ENCODE measurements around the gene CORT.
"Not testable (repeated sequence)": the region's sequence is repeated elsewhere in the genome, so short reads cannot be mapped to it uniquely, and the experiment has no call there.

The CORT gene, protein sequence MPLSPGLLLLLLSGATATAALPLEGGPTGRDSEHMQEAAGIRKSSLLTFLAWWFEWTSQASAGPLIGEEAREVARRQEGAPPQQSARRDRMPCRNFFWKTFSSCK

DNA sequence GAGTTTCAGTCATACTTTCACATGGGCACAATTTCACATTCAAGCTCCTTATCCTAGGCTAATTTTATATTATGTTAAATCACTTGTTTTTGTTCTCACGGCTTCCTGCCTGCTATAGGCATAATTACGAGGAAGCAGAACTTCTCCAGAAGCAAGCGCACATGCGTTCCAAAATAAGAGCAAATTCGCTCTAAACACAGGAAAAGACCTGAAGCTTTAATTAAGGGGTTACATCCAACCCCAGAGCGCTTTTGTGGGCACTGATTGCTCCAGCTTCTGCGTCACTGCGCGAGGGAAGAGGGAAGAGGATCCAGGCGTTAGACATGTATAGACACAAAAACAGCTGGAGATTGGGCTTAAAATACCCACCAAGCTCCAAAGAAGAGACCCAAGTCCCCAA lies at the start of gene CORT:
Gene CORT, plus strand, starts transcription at position 281 of the 400 bp plus-strand sequence. CDS start 193 bp downstream, outside the sequence.
- no peak for DNase-seq

DNA sequence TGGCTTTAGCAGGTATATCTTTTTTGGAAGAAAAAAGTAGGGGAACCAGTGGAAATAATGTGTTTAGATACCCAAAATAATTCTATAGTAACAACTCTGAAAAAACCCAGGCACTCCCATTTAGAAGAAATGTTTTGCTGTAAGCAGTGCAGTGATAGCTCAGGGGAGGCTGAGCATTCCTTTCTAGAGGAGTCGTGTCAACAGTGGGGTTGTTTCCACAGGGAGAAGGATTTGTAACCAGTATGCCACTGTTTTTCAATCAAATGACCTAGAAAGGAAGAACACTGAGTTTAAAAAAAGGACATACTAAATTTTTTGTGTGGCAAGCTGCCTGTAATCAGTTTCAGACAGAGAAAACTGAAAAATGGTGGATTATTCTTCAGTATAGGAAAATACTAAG lies 48.5 kb upstream of the CORT start:
- no peak for DNase-seq

DNA sequence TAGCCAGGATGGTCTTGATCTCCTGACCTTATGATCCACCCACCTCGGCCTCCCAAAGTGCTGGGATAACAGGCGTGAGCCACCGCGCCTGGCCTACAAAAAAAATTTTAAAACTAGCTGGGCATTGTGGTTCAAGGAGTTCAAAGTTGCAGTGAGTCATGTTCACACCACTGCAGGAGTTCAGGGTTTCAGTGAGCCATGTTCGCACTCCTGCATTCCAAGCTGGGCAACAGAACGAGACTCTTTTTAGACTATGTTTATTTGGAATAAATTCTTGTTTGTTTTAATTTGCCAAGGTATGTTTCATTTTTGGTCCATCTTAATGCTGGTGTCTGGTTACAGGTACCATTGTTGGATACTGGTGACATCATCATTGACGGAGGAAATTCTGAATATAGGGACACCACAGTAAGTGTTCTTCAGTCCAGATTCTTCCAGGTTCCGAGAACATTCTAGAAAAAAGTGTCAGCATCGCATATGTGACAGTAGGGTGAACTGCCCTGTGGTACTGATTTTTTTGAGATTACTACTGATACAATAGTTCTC lies 47.0 kb upstream of the CORT start:
- DNase-seq: no peak

DNA sequence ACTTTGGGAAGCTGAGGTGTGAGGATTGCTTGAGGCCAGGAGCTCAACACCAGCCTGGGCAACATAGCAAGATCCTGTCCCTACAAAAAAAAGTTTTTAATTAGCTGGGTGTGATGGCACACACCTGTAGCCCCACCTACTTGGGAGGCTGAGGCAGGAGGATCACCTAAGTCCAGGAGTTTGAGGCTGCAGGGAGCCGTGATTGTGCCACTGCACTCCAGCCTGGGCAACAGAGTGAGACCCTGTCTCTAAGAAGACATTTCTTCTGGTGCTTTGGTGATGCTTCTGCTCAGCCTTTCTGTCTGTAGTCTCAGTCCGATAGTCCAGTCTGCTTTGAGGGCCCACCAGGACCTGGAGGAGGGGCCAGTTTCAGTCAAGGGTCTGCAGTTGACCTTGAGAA lies 42.6 kb upstream of the CORT start:
- no peak for DNase-seq

DNA sequence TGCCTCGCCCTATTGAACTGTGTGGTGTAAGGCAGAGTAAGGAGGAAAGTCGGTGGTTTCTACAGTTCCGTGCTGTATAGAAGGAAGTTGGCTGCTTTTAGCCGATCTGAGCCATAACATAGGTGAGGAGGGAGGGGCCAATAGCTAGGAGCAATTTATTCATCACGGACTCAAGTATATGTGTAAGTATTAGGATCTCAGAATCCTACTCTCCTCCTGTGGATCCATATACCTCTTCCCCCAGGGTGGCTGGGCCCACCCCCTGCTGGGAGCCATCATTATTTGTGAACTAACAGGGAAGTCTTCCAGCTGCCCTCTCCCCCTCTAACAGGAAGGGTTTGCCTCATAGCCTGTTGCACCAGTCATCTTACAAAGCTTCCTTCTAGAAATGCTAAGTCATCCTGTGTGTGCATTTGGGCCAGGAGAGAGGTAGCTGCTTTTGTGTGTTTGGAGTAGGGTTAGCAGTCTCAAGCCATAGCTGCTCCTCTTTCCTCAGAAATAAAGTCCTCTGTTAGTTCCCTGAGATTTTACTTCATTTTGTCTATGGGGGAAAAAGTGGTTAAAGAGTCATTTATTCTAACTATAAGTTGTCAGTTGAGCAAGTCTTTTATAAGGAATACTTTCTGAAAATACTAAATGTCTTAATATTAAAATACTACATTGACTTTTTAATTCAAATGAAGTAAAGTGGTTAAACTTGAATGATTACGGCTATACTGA lies 34.5 kb upstream of the CORT start:
- DNase-seq: peak; percentile 88

DNA sequence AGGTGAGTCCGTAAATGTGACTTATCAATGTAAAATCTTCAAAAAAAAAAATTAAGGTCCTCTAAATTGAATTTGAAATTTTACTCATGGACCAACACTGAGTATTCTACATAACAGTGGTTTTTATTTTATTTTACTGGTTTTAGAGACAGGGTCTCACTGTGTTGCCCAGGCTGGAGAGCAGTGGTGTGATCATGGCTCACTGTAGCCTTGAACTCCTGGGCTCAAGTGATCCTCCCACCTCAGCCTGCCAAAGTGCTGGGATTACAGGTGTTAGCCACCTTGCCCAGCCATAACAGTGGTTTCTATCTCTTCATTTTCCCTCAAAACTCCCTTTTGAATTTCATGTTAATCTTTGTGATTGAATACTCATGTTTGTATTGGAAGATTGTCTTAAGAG lies 33.9 kb upstream of the CORT start:
- not testable (repeated sequence) for DNase-seq

DNA sequence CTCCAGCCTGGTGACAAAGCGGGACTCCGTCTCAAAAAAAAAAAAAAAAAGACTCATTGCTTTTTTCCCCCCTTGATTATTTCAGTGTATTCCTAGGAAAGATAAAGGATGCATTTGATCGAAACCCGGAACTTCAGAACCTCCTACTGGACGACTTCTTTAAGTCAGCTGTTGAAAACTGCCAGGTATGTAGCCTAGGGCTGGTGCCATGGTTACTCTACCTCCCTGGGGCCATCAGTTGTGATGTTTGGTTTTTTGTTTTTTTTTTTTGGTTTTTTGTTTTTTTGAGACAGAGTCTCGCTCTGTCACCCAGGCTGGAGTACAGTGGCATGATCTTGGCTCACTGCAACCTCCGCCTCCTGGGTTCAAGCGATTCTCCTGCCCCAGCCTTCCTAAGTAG lies 31.1 kb upstream of the CORT start:
- DNase-seq: not testable (repeated sequence)

DNA sequence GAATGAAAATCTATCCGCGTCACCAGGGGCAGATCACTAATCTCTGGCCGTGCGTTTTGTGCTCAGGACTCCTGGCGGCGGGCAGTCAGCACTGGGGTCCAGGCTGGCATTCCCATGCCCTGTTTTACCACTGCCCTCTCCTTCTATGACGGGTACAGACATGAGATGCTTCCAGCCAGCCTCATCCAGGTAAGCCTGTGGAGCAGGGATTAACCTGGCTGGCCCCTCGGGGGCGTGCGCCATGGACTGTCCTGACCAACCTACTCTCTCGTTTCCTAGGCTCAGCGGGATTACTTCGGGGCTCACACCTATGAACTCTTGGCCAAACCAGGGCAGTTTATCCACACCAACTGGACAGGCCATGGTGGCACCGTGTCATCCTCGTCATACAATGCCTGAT lies 30.5 kb upstream of the CORT start:
- DNase-seq: no peak

DNA sequence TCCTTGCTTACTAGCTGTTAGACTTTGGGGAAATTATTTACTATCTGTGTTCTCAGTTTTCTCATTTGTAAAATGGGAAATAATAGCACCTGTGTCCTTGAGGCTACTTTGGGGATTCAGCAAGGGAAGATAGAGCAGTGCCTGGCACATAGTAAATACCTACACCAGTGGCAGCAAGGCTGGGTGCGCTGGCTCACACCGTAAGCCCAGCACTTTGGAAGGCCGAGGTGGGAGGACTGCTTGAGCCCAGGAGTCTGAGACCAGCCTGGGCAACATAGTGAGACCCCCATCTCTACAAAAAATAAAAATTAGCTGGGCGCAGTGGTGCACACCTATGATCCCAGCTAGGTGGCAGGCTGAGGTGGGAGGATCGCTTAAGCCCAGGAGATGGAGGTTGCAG lies 28.2 kb upstream of the CORT start:
- no peak for DNase-seq

DNA sequence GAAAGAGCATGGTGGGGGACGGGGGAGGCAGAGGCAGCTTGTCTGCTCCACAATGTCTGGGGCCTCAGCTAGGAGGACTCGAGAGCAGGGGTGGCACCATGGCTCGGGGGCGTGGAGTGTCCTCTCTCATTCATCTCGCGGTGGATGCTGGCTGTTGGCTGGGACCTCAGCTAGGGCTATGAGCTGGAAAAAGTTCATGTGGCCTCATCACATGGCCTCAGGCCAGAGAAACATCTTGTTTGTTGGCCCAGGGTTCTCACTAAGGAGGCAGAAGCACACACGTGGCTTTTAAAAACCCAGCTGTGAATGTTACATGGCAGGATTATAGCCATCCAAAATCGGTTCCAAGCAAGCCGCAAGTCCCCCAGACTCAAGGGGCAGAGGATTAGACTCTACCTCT lies 25.8 kb upstream of the CORT start:
- DNase-seq: no peak

DNA sequence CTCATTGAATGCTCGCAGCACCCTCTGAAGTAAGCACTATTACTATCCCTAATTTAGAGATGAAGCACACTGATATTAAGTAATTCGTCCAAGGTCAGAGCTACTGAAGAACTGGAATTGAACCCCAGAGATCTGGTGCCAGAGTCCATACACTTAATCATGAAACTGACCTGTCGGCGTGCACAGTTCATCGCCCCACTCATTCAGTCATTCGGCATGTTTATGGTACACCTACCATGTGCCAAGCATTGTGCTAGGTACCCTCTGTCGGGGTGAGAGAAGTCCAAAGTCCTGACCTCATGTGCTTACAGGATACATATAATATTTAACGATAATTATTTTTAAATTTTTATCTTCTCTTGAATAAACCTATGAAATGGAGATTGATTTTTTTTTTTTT lies 25.2 kb upstream of the CORT start:
- DNase-seq: no peak

DNA sequence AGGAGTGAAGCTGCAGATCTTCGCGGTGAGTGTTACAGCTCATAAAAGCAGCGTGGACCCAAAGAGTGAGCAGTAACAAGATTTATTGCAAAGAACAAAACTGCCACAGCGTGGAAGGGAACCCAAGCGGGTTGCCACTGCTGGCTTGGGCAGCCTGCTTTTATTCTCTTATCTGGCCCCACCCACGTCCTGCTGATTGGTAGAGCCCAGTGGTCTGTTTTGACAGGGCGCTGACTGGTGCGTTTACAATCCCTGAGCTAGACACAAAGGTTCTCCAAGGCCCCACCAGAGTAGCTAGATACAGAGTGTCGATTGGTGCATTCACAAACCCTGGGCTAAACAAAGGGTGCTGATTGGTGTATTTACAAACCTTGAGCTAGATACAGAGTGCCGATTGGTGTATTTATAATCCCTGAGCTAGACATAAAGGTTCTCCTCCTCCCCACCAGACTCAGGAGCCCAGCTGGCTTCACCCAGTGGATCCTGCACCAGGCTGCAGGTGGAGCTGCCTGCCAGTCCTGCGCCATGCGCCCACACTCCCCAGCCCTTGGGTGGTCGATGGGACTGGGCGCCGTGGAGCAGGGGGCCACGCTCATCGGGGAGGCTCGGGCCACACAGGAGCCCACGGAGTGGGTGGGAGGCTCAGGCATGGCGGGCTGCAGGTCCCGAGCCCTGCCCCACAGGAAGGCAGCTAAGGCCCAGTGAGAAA lies 23.9 kb upstream of the CORT start:
- peak; percentile 24 for DNase-seq

DNA sequence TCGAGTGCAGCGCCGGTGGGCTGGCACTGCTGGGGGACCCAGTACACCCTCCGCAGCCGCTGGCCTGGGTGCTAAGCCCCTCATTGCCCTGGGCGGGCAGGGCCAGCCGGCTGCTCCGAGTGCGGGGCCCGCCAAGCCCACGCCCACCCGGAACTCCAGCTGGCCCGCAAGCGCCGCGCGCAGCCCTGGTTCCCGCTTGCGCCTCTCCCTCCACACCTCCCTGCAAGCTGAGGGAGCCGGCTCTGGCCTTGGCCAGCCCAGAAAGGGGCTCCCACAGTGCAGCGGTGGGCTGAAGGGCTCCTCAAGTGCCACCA lies 23.3 kb upstream of the CORT start:
- not testable (repeated sequence) for DNase-seq

DNA sequence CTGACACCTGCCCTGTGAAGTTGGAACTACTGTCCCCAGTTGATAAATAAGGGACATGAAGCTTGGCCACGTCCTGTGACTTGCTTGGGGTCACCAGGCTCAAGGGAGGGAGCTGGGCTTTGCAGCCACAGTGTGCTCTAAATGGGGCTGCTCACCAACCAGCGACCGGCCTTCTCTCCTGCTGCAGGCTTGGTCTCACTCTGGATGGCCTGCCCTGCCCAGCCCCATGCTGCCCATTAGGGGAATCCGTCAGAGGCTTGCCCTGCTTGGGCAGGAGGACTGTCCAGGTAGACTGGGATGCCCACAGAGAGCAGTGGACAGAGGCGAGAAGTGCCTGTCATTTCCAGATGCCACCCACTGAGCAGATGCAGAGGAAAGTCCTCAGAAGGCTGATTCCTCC lies 20.8 kb upstream of the CORT start:
- DNase-seq: no peak

DNA sequence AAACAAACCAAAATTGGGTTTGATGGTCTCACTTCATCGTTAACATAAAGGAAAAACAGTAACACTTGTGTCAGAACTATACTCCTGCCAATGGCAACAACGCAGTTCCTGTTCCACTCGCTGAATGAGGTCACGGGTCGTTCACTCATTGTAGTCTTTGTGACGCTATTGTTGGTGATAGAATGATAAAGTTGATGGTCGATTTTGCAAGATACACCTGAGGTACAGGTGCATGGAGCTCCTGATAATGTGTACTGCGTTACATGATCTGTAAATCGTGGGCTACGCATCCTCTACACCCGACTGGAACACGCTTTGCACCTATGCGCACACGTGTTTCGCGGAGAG lies 20.0 kb upstream of the CORT start:
- DNase-seq: peak; percentile 28

DNA sequence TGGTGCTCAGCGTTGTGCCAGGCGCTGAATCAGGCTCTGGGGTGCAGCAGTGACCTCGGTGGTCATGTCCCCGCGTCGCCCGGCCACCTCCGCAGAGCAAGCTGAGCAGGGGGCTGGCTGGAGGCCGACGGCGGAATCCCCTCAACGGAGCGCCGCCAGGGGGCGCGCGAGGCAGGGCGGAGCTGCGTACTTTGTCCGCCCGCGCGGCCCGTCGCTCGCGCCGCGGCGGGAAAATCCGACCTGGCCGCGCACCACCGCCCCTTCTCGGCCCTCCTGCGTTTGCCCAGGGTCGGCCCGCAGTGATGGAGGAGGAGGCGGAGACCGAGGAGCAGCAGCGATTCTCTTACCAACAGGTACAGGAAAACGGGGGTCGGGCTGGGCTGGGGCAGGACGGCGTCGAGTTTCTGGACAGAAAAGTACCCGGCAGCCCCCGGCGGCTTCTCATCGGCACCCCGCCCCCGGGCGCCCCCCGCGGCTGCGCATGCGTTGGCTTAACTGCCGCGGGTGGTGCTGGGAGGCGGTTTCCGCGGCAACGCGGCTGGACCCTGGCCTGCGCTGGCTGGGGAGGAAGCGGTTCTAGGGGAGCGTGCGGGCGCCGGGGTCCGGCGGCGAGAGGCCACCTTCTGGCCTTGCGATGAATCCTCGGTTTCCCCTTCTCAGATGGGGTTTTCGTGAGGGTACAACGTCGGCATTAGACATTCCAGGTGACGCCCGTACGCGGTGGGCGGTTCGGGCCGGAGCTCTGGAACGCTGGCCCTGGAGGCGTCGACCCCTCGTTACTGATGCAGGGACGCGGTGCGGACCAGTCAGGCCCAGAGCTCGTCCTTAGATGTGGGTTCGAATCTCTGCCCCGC lies 19.4 kb upstream of the CORT start, which contains the start of gene CENPS:
Gene CENPS, plus strand, starts transcription at position 218 of the 854 bp plus-strand sequence. Its CDS starts 85 bp downstream, at position 303.
- DNase-seq: peak; percentile 91

DNA sequence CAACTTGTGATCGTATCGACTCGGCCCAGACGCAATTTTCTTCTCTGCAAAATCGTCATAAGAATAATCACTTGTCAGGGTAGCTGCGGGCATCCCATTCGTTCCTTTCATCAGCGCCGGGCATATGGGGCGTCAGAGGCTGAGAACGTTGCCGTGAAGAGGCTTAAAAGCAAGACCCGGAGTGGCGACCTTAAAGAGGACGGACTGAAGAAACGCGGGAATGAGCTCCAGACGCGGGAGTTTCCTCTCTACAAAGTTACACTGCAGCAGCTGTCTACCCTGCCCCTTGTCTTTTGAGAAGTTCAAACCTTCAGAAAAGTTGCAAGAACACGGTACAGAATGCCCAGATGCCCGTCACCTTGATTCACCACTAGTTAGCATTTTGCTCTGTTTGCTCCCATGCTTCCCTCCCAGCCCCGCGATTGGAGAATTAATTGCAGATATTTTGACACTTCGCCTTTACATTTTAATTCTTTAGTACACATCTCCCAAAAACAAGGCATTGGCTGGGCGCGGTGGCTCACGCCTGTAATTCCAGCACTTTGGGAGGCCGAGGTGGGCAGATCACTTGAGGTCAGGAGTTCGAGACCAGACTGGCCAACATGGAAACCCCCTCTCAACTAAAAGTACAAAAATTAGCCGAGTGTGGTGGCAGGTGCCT lies 18.6 kb upstream of the CORT start:
- DNase-seq: peak; percentile 45

DNA sequence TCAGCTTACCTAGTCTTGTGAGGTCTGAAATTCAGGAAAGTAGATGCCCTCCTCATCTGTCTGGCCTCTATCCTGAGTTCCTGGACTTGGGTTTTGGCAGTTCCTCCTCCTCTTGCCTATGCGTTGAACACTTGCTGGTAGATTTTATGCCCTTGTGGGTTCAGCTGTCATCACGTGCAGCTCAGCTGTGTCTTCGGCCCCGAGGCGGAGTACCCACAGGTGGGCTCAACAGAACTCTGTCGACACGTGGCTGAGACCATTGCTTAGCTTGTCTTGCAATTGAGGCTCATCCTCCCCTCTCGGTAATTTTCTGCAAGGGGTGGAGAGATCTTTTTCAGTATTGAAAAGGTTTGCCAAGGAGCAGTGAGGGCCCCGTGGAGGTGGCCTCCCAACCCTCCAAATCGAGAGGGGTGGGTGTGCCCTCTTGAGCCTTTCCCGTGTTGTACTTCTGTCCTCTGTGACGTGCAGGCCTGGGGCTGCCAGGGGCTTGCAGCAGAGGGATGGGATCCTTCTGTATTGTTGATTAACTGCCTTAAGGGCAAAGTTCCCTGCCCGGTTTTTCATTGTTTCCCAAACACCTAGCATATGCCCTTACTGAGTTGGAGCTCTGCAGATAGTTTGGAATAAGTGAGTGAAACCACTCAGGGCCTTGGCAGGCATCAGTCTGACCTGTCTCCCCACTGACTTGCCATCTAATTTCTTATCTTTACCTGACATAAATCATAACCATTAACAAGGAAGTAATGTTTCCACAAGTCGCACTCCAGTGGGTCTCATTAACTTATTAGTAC lies 16.7 kb upstream of the CORT start:
- DNase-seq: no peak

DNA sequence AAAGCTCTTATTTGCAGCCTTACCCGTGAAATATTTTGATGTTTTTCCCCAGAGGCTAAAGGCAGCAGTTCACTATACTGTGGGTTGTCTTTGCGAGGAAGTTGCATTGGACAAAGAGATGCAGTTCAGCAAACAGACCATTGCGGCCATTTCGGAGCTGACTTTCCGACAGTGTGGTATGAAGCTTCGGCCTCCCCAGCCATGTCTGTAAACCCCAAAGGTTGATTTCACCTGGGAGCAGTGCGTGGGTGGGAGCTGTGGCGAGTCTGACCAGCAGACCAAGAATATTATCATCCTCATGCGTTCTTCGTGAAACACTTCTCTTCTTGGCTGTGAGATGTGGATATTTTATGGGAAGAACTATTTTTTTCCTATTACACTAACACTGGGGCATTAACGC lies 16.0 kb upstream of the CORT start:
- no peak for DNase-seq

DNA sequence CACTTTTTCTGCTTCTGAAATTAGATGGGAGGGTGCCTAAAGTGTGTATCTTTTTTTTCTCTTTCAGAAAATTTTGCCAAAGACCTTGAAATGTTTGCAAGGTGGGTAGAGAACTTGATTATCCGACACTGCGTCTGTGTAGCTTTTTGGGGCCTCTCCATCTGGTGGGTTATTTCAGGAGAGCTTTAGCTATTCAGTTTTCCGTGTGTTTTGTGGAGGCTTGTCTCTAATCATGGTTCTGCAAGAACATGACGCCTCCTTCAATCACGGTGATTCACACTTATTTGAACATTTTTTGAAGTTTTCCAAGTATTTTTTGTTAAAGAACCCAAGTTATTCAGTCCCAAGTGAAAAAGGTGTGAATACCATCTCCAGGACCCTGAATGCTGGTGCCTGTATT lies 15.2 kb upstream of the CORT start:
- no peak for DNase-seq

DNA sequence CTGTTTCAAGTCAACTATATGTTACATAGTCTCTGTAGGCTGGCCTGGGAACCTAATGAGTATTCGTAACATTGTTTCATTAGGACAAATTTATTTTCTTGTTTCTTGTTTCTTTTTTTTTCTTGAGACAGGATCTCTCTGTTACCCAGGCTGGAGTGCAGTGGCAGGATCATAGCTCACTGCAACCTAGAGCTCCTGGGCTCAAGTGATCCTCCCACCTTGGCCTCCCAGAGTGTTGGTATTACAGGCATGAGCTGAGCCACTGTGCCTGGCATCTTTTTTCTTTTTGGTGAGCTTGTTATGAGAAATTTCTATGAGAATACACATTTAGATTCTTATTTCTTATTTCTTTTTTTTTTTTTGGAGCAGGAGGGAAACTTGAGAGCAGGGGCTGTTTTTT lies 12.8 kb upstream of the CORT start:
- DNase-seq: no peak

DNA sequence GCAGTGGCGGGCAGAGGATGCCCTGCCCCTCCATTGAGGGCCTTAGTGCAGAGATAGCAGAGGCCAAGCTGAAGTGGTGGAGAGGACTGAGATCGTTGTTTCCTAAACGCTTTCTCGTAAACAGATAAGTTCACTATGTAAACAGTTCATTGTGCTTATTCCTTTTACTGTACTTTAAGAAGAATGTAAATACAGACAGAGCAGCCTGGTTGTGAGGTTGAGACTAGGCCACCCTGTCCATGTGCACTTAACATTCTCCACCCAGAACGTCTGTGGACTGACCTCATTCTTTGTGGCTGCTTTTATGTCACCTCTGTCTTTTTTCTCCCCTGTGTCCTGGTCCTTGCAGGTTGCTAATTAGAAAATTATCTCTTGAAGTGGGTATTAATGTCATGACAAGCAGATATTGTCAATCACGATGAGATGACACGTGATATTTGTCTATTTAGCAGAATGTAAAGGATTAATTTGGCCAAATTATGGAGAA lies 11.1 kb upstream of the CORT start:
- no peak for DNase-seq

Data from hematopoietic multipotent progenitor cell treated with erythropoietin and hydrocortisone succinate and interleukin-3 and kit ligand, for 8 days (in vitro differentiated cells).